ENCODE results near the gene YPEL2.

DNA sequence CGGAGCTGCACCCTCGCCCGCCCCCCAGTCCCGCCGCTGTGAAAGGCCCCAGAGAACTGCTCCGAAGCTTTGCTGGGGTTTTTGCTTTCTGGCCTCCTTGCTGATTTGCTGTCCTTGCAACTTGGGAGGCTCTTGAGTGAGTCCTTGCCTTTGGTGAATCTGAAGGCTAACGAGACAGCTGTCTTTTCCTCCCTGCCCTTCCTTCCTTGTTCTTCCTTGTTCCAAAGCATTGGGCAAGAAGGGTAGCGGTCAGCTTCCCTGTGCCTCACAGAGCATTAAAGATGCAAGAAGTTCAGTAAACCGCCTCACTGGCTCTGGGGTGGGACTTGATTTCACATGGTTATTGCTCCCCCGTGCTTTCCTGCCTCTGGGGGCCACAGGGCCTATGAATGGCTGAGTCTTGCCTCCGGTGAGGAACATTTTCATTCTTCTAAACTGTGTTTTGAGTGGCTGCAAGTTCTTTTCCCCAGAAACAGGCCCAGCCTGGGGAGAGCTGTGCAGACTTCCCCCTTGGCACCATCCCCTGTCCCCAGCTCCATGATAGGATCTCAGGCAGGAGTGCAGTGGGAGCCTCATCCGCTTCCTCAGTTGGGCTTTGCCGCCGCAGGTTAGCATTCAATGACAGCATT is 1.4 kb downstream of the YPEL2 start:
- TF ChIP-seq EZH2phosphoT487 (IDR thresholded peaks at IDR 0.05; ENCODE audit: borderline replicate concordance, low read depth) (no peak), POLR2AphosphoS5 (IDR thresholded peaks at IDR 0.05; ENCODE audit: low read depth, low read length) (no peak), TAF1 (IDR thresholded peaks at IDR 0.05; ENCODE audit: borderline replicate concordance, low read depth, low read length) (no peak), TCF12 (IDR thresholded peaks at IDR 0.05) (no peak)
- TF ChIP-seq, protein P1, sequence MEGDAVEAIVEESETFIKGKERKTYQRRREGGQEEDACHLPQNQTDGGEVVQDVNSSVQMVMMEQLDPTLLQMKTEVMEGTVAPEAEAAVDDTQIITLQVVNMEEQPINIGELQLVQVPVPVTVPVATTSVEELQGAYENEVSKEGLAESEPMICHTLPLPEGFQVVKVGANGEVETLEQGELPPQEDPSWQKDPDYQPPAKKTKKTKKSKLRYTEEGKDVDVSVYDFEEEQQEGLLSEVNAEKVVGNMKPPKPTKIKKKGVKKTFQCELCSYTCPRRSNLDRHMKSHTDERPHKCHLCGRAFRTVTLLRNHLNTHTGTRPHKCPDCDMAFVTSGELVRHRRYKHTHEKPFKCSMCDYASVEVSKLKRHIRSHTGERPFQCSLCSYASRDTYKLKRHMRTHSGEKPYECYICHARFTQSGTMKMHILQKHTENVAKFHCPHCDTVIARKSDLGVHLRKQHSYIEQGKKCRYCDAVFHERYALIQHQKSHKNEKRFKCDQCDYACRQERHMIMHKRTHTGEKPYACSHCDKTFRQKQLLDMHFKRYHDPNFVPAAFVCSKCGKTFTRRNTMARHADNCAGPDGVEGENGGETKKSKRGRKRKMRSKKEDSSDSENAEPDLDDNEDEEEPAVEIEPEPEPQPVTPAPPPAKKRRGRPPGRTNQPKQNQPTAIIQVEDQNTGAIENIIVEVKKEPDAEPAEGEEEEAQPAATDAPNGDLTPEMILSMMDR (IDR thresholded peaks at IDR 0.05) = no peak
- TF ChIP-seq, protein P2, sequence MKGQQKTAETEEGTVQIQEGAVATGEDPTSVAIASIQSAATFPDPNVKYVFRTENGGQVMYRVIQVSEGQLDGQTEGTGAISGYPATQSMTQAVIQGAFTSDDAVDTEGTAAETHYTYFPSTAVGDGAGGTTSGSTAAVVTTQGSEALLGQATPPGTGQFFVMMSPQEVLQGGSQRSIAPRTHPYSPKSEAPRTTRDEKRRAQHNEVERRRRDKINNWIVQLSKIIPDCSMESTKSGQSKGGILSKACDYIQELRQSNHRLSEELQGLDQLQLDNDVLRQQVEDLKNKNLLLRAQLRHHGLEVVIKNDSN (IDR thresholded peaks at IDR 0.05; ENCODE audit: borderline replicate concordance, low read depth) = no peak

Measured in SK-N-SH (cell line).